HepG2 (cell line): ENCODE results near the gene PLCB1. TPM values are rescaled to one million over a fixed set of nuclear protein-coding genes. Genes with fewer than 3 reads are reported as not detected.

Experiments
- ATAC-seq: fragments of 200-7000 bp; cut with Tn5 transposase; 3 replicates; pipeline ENCODE4 v1.9.1; 2020; ENCODE audit warnings: mild to moderate bottlenecking, moderate library complexity
- BruUV-seq: library from RNA; stranded (reverse); fragments of 400-500 nt; replicated peaks from 2 replicates; lab custom pipeline; 2021; lab: Mats Ljungman, UMichigan
- CTCF ChIA-PET: fragments of 300-600 bp; formaldehyde crosslinking; extraction: SDS; loops from one replicate; lab custom pipeline; 2021; ENCODE audit warnings: low total read pairs, inconsistent platforms, low intra/inter-chr PET ratio; lab: Yijun Ruan, JAX
- POLR2A ChIA-PET: fragments of 350-600 bp; sonication (Branson Sonifier 250); formaldehyde crosslinking; loops from one replicate; lab custom pipeline; 2020; ENCODE audit warnings: antibody characterized with exemption, inconsistent platforms; lab: Yijun Ruan, JAX
- DNase-seq: peaks from one replicate; pipeline ENCODE4 v3.0.0-alpha.2; 2015; ENCODE audit warnings: low spot score
- FAIRE-seq: peaks from 3 replicates; lab custom pipeline; 2011; peaks lifted over from hg19 to GRCh38; lab: Jason Lieb, UNC
- H2AFZ ChIP-seq: one replicate; pipeline ENCODE4 v1.6.1; 2011; ENCODE audit warnings: low read length, inconsistent platforms
- H3K27ac ChIP-seq: fragments of 300-600 bp; 3 replicates; pipeline ENCODE4 v1.8.0; 2011; ENCODE audit warnings: mixed run types, mild to moderate bottlenecking, mixed read lengths, low read length, inconsistent platforms; ENCODE audit not compliant: insufficient read depth; ENCODE audit errors: extremely low read length
- H3K27me3 ChIP-seq, 2 experiments: fragments of 200-600 bp in 1 of 2; 2 replicates in 1 of 2; 3 replicates in 1 of 2; pipeline versions ENCODE4 v1.6.0 to v1.8.0; 2011; ENCODE audit warnings: low read length in 2 of 2, mild to moderate bottlenecking in 2 of 2, moderate library complexity in 2 of 2, inconsistent platforms in 1 of 2; ENCODE audit not compliant: insufficient read depth in 2 of 2, control insufficient read depth in 1 of 2
- H3K36me3 ChIP-seq, 2 experiments: fragments of 200-600 bp in 1 of 2; replicated peaks in 1 of 2; 2 replicates in 1 of 2; 3 replicates in 1 of 2; pipeline versions ENCODE4 v1.5.1 to v1.8.0; 2011; ENCODE audit warnings: low read length in 2 of 2, inconsistent platforms in 1 of 2; ENCODE audit not compliant: insufficient read depth in 2 of 2, control insufficient read depth in 1 of 2
- H3K4me1 ChIP-seq: 2 replicates; pipeline ENCODE4 v1.5.1; 2012; ENCODE audit warnings: low read length, inconsistent platforms; ENCODE audit not compliant: insufficient read depth
- H3K4me2 ChIP-seq: 2 replicates; pipeline ENCODE4 v1.6.0; 2011; ENCODE audit warnings: low read depth, low read length, inconsistent platforms
- H3K4me3 ChIP-seq, 3 experiments: fragments of 200-600 bp in 1 of 3; sonication (generic), shearing (Covaris generic) in 1 of 3; replicated peaks in 1 of 3; 2 replicates each; pipeline ENCODE4 v1.5.1; 2011 to 2016; ENCODE audit warnings: low read length in 3 of 3, inconsistent platforms in 2 of 3, low read depth in 2 of 3, mild to moderate bottlenecking in 2 of 3, control low read depth in 1 of 3, mixed read lengths in 1 of 3; ENCODE audit not compliant: insufficient read depth in 1 of 3
- H3K79me2 ChIP-seq: one replicate; pipeline ENCODE4 v1.6.1; 2011; ENCODE audit warnings: low read length, inconsistent platforms; ENCODE audit not compliant: insufficient read depth
- H3K9ac ChIP-seq: 2 replicates; pipeline ENCODE4 v1.6.0; 2011; ENCODE audit warnings: mild to moderate bottlenecking, low read depth, low read length, inconsistent platforms; ENCODE audit not compliant: insufficient read depth
- H3K9me3 ChIP-seq: 2 replicates; pipeline ENCODE4 v1.5.1; 2012; ENCODE audit warnings: mild to moderate bottlenecking, low read length
- H4K20me1 ChIP-seq: 2 replicates; pipeline ENCODE4 v1.6.0; 2011; ENCODE audit warnings: inconsistent platforms, mild to moderate bottlenecking, low read length, moderate library complexity; ENCODE audit not compliant: insufficient read depth
- ARNT2 ChIP-seq: sonication (generic); formaldehyde crosslinking; IDR thresholded peaks from 2 replicates; pipeline ENCODE4 v1.8.0; 2022; ENCODE audit warnings: mild to moderate bottlenecking, low read depth, missing genetic modification reagents, moderate library complexity
- FLYWCH1 ChIP-seq: sonication (generic); formaldehyde crosslinking; IDR thresholded peaks from 2 replicates; pipeline ENCODE4 v1.8.1; 2023; ENCODE audit warnings: mild to moderate bottlenecking, missing genetic modification reagents
- FOXP1 ChIP-seq, 2 experiments: fragments of 450-650 bp in 1 of 2; IDR thresholded peaks; 2 replicates each; pipeline ENCODE4 v1.6.1; 2017 to 2018; ENCODE audit warnings: antibody characterized with exemption in 1 of 2
- HOXA9 ChIP-seq: sonication (generic); formaldehyde crosslinking; IDR thresholded peaks from 2 replicates; pipeline ENCODE4 v1.8.1; 2022; ENCODE audit warnings: missing genetic modification reagents, mild to moderate bottlenecking, moderate library complexity, borderline replicate concordance
- MAFF ChIP-seq: IDR thresholded peaks from 2 replicates; pipeline ENCODE4 v1.6.1; 2011; ENCODE audit warnings: low read depth, low read length, improper control_type of control experiment
- MBNL3 ChIP-seq: fragments of 250-450 bp; sonication (Bioruptor Pico); conservative IDR thresholded peaks from 2 replicates; pipeline ENCODE4 v1.8.0; 2022; ENCODE audit warnings: mild to moderate bottlenecking, inconsistent platforms
- NFATC3 ChIP-seq: sonication (generic); formaldehyde crosslinking; IDR thresholded peaks from 2 replicates; pipeline ENCODE4 v1.5.1; 2020; ENCODE audit warnings: mild to moderate bottlenecking, missing genetic modification reagents
- SIN3A ChIP-seq: IDR thresholded peaks from 2 replicates; pipeline ENCODE4 v1.6.1; 2011; ENCODE audit warnings: low read depth, mild to moderate bottlenecking, control low read depth, low read length, borderline replicate concordance
- SOX13 ChIP-seq, 3 experiments: fragments of 450-650 bp in 1 of 3; sonication (generic) in 1 of 3; formaldehyde crosslinking in 1 of 3; IDR thresholded peaks in 2 of 3; conservative IDR thresholded peaks in 1 of 3; 2 replicates each; pipeline versions ENCODE4 v1.5.0 to v1.6.1; 2016 to 2020; ENCODE audit warnings: antibody characterized with exemption in 1 of 3, mild to moderate bottlenecking in 1 of 3, missing compliant biosample characterization in 1 of 3, missing genetic modification reagents in 1 of 3, moderate library complexity in 1 of 3
- ZNF234 ChIP-seq: sonication (generic); formaldehyde crosslinking; conservative IDR thresholded peaks from 2 replicates; pipeline ENCODE4 v1.5.1; 2020; ENCODE audit warnings: mild to moderate bottlenecking, missing genetic modification reagents
- ZNF546 ChIP-seq: sonication (generic); formaldehyde crosslinking; conservative IDR thresholded peaks from 2 replicates; pipeline ENCODE4 v1.8.1; 2023; ENCODE audit warnings: mild to moderate bottlenecking, missing genetic modification reagents
- WGBS: methylation state at CpG from one replicate; pipeline ENCODE4 v1.1.6; 2017; ENCODE audit warnings: low lambda C conversion rate; 5-methylcytosine and 5-hydroxymethylcytosine counted together
- in situ Hi-C: cut with HindIII; loops from 2 replicates; pipeline ENCODE4 v1.10.0; 2017; ENCODE audit warnings: low pct_unique_long_range_greater_than_20kb; ENCODE audit not compliant: extremely low pct_ligation_motif_present
- intact Hi-C: fragments of 100-400 bp; cut with micrococcal nuclease; formaldehyde crosslinking; loops from one replicate; pipeline ENCODE4 v1.10.0; 2022; ENCODE audit not compliant: unreplicated experiment
- polyA plus RNA-seq, 8 experiments: library from polyadenylated mRNA; depleted of rRNA in 3 of 8; stranded (reverse) in 7 of 8; unstranded in 1 of 8; fragments of >200 nt; fragmentation: Illumina TruSeq in 4 of 8; extraction: Trizol in 4 of 8; gene quantifications; 2 replicates each; pipeline versions ENCODE4 v1.2.1 to v1.2.3, GENCODE V29; 2011 to 2016; ENCODE audit warnings: low read depth in 4 of 8, missing spikeins in 1 of 8, mixed read lengths in 1 of 8; ENCODE audit not compliant: insufficient read depth in 1 of 8
- total RNA-seq, 5 experiments: library from RNA; depleted of rRNA; stranded (reverse); fragments of >200 nt; fragmentation: Illumina TruSeq; extraction: Trizol; gene quantifications; 2 replicates each; pipeline ENCODE4 v1.2.3, GENCODE V29; 2016; ENCODE audit warnings: low read depth in 1 of 5
- TF ChIP-seq, protein P1 (sequence below): sonication (generic); formaldehyde crosslinking; IDR thresholded peaks from 2 replicates; pipeline ENCODE4 v1.4.0; 2020; ENCODE audit warnings: mild to moderate bottlenecking, missing genetic modification reagents
- TF ChIP-seq, protein P2 (sequence below): sonication (generic); formaldehyde crosslinking; IDR thresholded peaks from 2 replicates; pipeline ENCODE4 v1.8.1; 2023; ENCODE audit warnings: missing genetic modification reagents, mild to moderate bottlenecking, borderline replicate concordance
- TF ChIP-seq, protein P3 (sequence below): sonication (generic); formaldehyde crosslinking; conservative IDR thresholded peaks from 2 replicates; pipeline ENCODE4 v1.8.0; 2022; ENCODE audit warnings: mild to moderate bottlenecking, moderate library complexity, missing genetic modification reagents
- TF ChIP-seq, protein P4 (sequence below): sonication (generic); formaldehyde crosslinking; IDR thresholded peaks from 2 replicates; pipeline ENCODE4 v1.5.1; 2020; ENCODE audit warnings: mild to moderate bottlenecking, missing genetic modification reagents, borderline replicate concordance

PLCB1 gene
- total and polyA plus RNA-seq, 2 of the 13 experiments (the other 11 are each of a cell fraction or from before 2014, with no cell fraction given), result 42.4 to 55.9 TPM

DNA sequence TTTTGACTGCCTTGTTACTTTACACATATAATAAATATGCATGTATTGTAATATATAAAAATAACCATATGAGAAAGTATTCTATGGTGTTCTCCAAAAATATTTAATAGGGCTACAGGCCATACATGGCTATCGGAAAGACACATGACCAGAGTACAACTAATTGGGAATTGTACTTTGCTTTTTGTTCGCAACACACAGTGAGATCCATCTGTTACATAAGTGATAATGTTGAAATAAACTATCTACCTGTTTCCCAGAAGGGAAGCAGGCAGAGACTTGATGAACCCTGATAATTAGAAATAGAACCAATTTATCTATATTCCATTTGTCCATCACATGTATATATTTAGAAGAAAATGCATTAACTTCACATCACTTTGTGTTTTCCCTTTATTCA is 592.8 kb downstream of the PLCB1 start (continued):
- TF ChIP-seq FOXP1 (IDR thresholded peaks at IDR 0.05), result no peak
- TF ChIP-seq FOXP1 (CRISPR knock-in tag; IDR thresholded peaks at IDR 0.05), result no peak

DNA sequence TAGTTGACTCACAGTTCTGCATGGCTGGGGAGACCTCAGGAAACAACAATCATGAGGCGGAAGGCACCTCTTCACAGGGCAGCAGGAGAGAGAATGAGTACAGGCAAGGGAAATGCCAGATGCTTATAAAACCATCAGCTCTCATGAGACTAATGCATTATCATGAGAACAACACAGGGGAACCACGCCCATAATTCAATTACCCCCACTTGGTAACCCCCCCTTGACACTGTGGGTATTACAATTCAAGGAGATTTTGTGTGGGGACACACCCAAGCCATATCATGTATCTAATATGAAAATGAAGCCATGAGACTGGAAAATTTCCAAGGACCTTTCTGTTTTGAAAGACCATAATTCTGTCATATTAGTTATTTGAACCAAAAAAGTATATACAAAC is 594.4 kb downstream of the PLCB1 start:
- no peak for DNase-seq
- Histone ChIP-seq H3K9ac (no peak overlapping the region), H4K20me1 (no peaks in the 10 kb centered on the region), H3K36me3 (peaks cover 2 to 15% of the 10 kb centered on the region in 2 experiments; a peak in 3 of 5 replicates), H3K9me3 (no peaks in the 10 kb centered on the region), H3K4me2 (no peak overlapping the region), H3K4me1 (no peaks in the 10 kb centered on the region), H3K27me3 (no peaks in the 10 kb centered on the region), H3K79me2 (no peaks in the 10 kb centered on the region), H3K27ac (no peak overlapping the region), H2AFZ (no peak overlapping the region), H3K4me3 (no peak overlapping the region)
- no TSS peak for BruUV-seq
- POLR2A ChIA-PET, result no interaction called here
- WGBS, result 97% methylated on average over 2 of the region's 2 CpGs
- FAIRE-seq, result no peak
- intact Hi-C loops, result loop anchor here (10.0 kb wide), 1 partner anchor 1612 kb away; no protein-coding TSS in a partner anchor
- CTCF ChIA-PET, result no interaction called here
- TF ChIP-seq, protein P1, sequence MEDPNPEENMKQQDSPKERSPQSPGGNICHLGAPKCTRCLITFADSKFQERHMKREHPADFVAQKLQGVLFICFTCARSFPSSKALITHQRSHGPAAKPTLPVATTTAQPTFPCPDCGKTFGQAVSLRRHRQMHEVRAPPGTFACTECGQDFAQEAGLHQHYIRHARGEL (CRISPR knock-in tag), result no peak
- no peak for TF ChIP-seq SIN3A
- TF ChIP-seq, protein P2, sequence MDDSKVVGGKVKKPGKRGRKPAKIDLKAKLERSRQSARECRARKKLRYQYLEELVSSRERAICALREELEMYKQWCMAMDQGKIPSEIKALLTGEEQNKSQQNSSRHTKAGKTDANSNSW (CRISPR knock-in tag), result no peak
- TF ChIP-seq FLYWCH1 (CRISPR knock-in tag), result no peak
- TF ChIP-seq, protein P3, sequence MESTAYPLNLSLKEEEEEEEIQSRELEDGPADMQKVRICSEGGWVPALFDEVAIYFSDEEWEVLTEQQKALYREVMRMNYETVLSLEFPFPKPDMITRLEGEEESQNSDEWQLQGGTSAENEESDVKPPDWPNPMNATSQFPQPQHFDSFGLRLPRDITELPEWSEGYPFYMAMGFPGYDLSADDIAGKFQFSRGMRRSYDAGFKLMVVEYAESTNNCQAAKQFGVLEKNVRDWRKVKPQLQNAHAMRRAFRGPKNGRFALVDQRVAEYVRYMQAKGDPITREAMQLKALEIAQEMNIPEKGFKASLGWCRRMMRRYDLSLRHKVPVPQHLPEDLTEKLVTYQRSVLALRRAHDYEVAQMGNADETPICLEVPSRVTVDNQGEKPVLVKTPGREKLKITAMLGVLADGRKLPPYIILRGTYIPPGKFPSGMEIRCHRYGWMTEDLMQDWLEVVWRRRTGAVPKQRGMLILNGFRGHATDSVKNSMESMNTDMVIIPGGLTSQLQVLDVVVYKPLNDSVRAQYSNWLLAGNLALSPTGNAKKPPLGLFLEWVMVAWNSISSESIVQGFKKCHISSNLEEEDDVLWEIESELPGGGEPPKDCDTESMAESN (CRISPR knock-in tag), result no peak
- TF ChIP-seq MBNL3 (CRISPR knock-in tag), result no peak
- no peak for TF ChIP-seq HOXA9
- no peak for TF ChIP-seq MAFF
- TF ChIP-seq NFATC3 (CRISPR knock-in tag), result no peak
- no peak for TF ChIP-seq SOX13 (IDR thresholded peaks at IDR 0.05)
- TF ChIP-seq SOX13 (CRISPR knock-in tag; conservative IDR thresholded peaks at IDR 0.05 in 1 of 2, IDR thresholded peaks at IDR 0.05 in 1 of 2), result no peak
- no peak for TF ChIP-seq ZNF546
- TF ChIP-seq ZNF234, result no peak
- TF ChIP-seq, protein P4, sequence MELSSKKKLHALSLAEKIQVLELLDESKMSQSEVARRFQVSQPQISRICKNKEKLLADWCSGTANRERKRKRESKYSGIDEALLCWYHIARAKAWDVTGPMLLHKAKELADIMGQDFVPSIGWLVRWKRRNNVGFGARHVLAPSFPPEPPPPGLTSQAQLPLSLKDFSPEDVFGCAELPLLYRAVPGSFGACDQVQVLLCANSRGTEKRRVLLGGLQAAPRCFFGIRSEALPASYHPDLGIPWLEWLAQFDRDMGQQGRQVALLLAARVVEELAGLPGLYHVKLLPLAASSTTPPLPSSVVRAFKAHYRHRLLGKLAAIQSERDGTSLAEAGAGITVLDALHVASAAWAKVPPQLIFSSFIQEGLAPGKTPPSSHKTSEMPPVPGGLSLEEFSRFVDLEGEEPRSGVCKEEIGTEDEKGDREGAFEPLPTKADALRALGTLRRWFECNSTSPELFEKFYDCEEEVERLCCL (CRISPR knock-in tag), result no peak
- no peak for TF ChIP-seq ARNT2 (CRISPR knock-in tag)
- ATAC-seq, result no peak
- in situ Hi-C loops, result loop anchor here (10.0 kb wide), 1 partner anchor 792 kb away; no protein-coding TSS in a partner anchor
